Suppressor macrophage treated with lipopolysaccharide for 4 hours (primary cell): ENCODE results near the gene ZNF749.
A peak's percentile ranks its signal among the peaks of the same experiment; 100 is the strongest.
"Not testable (repeated sequence)": the region's sequence is repeated elsewhere in the genome, so short reads cannot be mapped to it uniquely, and the experiment has no call there.

Experiments used
- DNase-seq: peaks from one replicate; pipeline ENCODE4 v3.0.0-alpha.2; 2020

Gene ZNF749

GRCh38 chr19:57466489-57466888 lies 31.4 kb downstream of the ZNF749 start:
- no peak for DNase-seq

GRCh38 chr19:57473646-57474045 lies 38.5 kb downstream of the ZNF749 start:
- no peak for DNase-seq

DNA sequence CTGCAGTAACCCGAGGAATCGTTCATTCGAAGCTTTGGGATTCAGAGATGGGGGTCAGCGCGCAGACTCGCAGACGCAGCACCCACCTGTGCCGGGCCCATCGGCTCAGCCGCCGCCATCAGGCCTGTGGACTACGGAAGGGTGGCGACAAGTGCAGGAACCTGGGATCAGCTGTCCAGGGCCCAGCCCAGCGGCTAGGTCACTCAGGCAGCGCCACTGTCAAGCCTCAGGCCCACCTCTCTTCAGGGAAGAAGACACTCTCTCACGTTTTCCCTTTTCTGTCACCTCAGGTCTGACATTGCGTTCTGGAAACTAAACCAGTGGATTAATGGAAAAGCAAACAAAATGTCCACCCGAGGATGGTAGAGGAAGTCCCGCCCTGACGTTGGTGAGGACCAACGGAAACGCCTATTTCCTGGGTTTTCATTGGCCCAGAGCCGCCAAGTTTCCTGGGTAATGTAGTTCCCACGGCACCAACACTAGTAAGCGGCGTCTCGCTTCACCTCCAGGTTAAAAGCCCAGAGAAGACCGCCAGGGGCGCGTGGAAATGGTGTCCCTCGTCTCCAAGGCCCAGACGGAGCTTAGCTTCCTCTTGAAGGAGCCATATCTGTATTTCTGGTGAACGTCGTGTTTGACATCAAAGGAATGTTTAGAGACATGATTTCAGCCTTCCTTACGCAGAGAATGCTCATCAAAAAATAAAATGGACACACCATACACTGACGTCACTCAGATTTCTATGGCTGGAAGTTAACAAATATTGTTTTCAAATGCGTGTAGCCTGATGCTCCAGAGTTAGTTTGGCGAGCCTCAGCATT lies 42.3 kb downstream of the ZNF749 start, which contains the start of gene ZNF772:
Gene ZNF772, minus strand, starts transcription at position 376 of the 818 bp plus-strand sequence. Its CDS starts 257 bp downstream, at position 119.
- DNase-seq: peak; percentile 92

DNA sequence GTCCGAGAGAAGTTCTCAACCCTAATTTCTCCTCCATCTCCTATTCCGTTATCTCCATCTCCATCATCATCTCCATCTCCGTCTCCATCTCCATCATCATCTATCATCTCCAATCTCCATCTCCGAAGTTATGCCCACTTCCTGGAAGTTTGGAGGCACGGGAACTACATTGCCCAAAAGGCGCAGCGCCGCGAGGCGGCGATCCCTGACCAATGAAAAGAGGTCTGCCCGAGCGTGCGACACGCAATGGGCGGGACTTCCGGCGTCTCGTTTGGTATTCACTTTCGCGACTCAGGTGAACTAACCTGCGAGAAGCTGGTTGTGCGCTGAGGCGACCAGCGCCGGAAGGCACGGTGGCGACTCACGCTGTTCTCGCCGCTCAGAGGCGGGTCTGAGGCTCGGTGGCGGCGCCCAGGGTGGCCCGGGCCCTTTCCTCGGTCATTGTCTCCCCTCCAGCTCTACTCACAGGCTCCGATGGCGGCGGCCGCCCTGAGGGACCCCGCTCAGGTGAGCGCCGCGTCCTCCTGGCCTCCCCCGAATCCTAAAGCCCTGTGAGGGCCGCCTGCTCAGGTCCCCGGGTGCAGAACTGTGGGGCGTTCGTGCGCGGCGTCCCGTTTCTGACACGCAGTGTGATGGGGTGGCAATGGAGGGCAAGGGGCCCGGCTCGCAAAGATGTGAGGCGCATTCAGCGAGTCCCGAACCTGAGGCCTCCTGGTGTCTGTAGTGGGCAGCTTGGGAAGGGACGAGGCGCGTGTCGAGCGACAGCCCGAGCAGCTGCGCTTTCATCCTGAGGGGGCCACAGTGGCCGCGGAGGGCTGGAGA lies 52.6 kb downstream of the ZNF749 start, which contains the start of gene ZNF419:
Gene ZNF419, plus strand, starts transcription at position 274 of the 822 bp plus-strand sequence. Its CDS starts 201 bp downstream, at position 475.
- DNase-seq: peak; percentile 89

- not testable (repeated sequence) for DNase-seq
Measured at GRCh38 chr19:57488299-57488644, 53.1 kb downstream of the ZNF749 start.
